Neuronal stem cell (in vitro differentiated cells): ENCODE results near the gene RSPH6A.

Source experiments
- DNase-seq: peaks from one replicate; pipeline ENCODE4 v3.0.0-alpha.2; 2013; ENCODE audit warnings: low spot score
- H2AFZ ChIP-seq: one replicate; pipeline ENCODE4 v1.6.1; 2013; ENCODE audit warnings: mild to moderate bottlenecking, low read length, inconsistent platforms
- H2AK5ac ChIP-seq: 2 replicates; pipeline ENCODE4 v1.6.1; 2013; ENCODE audit warnings: low read depth, mild to moderate bottlenecking, inconsistent platforms, low read length, moderate library complexity, mixed read lengths
- H2BK120ac ChIP-seq: 2 replicates; pipeline ENCODE4 v1.6.1; 2013; ENCODE audit warnings: low read depth, mild to moderate bottlenecking, inconsistent platforms, low read length, moderate library complexity, mixed read lengths
- H2BK12ac ChIP-seq: one replicate; pipeline ENCODE4 v1.6.1; 2013; ENCODE audit warnings: low read length, inconsistent platforms
- H2BK15ac ChIP-seq: 2 replicates; pipeline ENCODE4 v1.6.1; 2013; ENCODE audit warnings: mild to moderate bottlenecking, low read length, inconsistent platforms, mixed read lengths
- H2BK5ac ChIP-seq: one replicate; pipeline ENCODE4 v1.6.1; 2013; ENCODE audit warnings: inconsistent platforms, mild to moderate bottlenecking, low read length, moderate library complexity
- H3K14ac ChIP-seq: one replicate; pipeline ENCODE4 v1.6.1; 2013; ENCODE audit warnings: low read length, inconsistent platforms
- H3K18ac ChIP-seq: 2 replicates; pipeline ENCODE4 v1.6.1; 2013; ENCODE audit warnings: low read length, inconsistent platforms
- H3K23ac ChIP-seq: 2 replicates; pipeline ENCODE4 v1.6.1; 2013; ENCODE audit warnings: low read depth, mild to moderate bottlenecking, mixed read lengths, low read length, inconsistent platforms; ENCODE audit not compliant: poor library complexity
- H3K27ac ChIP-seq: replicated peaks from 3 replicates; pipeline ENCODE4 v1.5.1; 2013; ENCODE audit warnings: low read length, inconsistent platforms
- H3K27me3 ChIP-seq, 3 experiments: 2 replicates each; pipeline ENCODE4 v1.6.1; 2013; ENCODE audit warnings: low read length in 3 of 3, mild to moderate bottlenecking in 2 of 3, inconsistent platforms in 1 of 3, low read depth in 1 of 3, mixed read lengths in 1 of 3, moderate library complexity in 1 of 3; ENCODE audit not compliant: control insufficient read depth in 3 of 3, insufficient read depth in 3 of 3
- H3K36me3 ChIP-seq, 2 donors: replicated peaks in 1 of 2; 2 replicates each; pipeline ENCODE4 v1.6.1; 2013; ENCODE audit warnings: low read length in 2 of 2; ENCODE audit not compliant: control insufficient read depth in 2 of 2, insufficient read depth in 2 of 2
- H3K4ac ChIP-seq: 2 replicates; pipeline ENCODE4 v1.6.1; 2013; ENCODE audit warnings: inconsistent platforms, mild to moderate bottlenecking, low read length, moderate library complexity
- H3K4me1 ChIP-seq, 2 donors: 1 replicate in 1 of 2; 2 replicates in 1 of 2; pipeline ENCODE4 v1.6.1; 2013; ENCODE audit warnings: low read length in 2 of 2, low read depth in 1 of 2; ENCODE audit not compliant: control insufficient read depth in 2 of 2, insufficient read depth in 1 of 2
- H3K4me2 ChIP-seq: one replicate; pipeline ENCODE4 v1.6.1; 2013; ENCODE audit warnings: mild to moderate bottlenecking, low read length, inconsistent platforms; ENCODE audit not compliant: insufficient read depth, poor library complexity, severe bottlenecking
- H3K4me3 ChIP-seq, 2 donors: 2 replicates each; pipeline ENCODE4 v1.5.1; 2013; ENCODE audit warnings: low read length in 2 of 2, mild to moderate bottlenecking in 2 of 2, inconsistent platforms in 1 of 2, moderate library complexity in 1 of 2
- H3K79me1 ChIP-seq: one replicate; pipeline ENCODE4 v1.6.1; 2013; ENCODE audit warnings: low read depth, mild to moderate bottlenecking, inconsistent platforms, low read length, moderate library complexity
- H3K9ac ChIP-seq: one replicate; pipeline ENCODE4 v1.6.1; 2013; ENCODE audit warnings: mild to moderate bottlenecking, low read depth, low read length, inconsistent platforms; ENCODE audit not compliant: poor library complexity
- H3K9me3 ChIP-seq, 2 donors: replicated peaks in 1 of 2; 2 replicates each; pipeline versions ENCODE3 to v1.6.1; 2013; ENCODE audit warnings: low read length in 2 of 2, mild to moderate bottlenecking in 2 of 2, inconsistent platforms in 1 of 2, low read depth in 1 of 2, mixed read lengths in 1 of 2, moderate library complexity in 1 of 2; ENCODE audit not compliant: control insufficient read depth in 2 of 2, insufficient read depth in 1 of 2
- H4K8ac ChIP-seq: one replicate; pipeline ENCODE4 v1.6.1; 2013; ENCODE audit warnings: low read depth, mild to moderate bottlenecking, inconsistent platforms, low read length, moderate library complexity
- H4K91ac ChIP-seq: one replicate; pipeline ENCODE4 v1.6.1; 2013; ENCODE audit warnings: low read length, low read depth, mild to moderate bottlenecking, inconsistent platforms; ENCODE audit not compliant: poor library complexity
- WGBS, 2 donors: extraction: QIAGEN DNeasy Blood & Tissue Kit; methylation state at CpG; one replicate each; pipeline ENCODE4 v1.1.7; 2013; ENCODE audit warnings: missing lambda C conversion rate in 2 of 2, mixed read lengths in 1 of 2; ENCODE audit not compliant: insufficient read length in 2 of 2, insufficient replicate concordance in 1 of 2; ENCODE audit errors: extremely low coverage in 2 of 2; 5-methylcytosine and 5-hydroxymethylcytosine counted together

The RSPH6A gene

DNA sequence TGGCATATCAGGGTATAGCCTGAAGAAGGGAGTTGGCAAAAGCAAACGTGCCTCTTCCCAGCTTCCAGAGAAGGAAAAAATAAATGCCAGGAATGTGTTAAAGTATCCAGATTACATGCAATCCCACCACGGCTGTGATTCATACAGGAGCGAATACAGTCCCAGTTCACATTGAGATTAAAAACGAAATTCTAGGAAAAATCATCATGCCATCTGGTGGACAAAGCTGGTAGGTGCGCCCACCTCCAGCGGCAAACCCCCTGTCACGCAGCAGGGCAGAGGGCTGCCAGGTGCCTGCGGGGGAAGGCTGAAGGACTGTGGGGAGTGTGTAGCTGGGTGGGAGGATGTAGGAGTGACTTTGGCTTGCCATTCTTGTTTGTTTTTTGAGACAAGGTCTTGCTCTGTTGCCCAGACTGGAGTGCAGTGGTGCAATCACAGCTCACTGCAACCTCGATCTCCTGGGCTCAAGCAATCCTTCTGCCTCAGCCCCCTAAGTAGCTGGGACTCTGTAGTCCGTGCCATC lies 16.1 kb downstream of the RSPH6A start:
- Histone ChIP-seq H2BK12ac (no peak overlapping the region), H3K4me2 (no peak overlapping the region), H3K4me3 (no peak overlapping the region), H4K8ac (no peak overlapping the region), H3K23ac (no peak overlapping the region), H3K4ac (no peak overlapping the region), H4K91ac (no peak overlapping the region), H2AFZ (peak overlapping the region; percentile 58), H2BK15ac (no peak overlapping the region), H3K4me1 (peaks cover 4 to 5% of the 10 kb centered on the region in 2 donors), H3K14ac (no peak overlapping the region), H3K79me1 (no peaks in the 10 kb centered on the region), H3K9me3 (no peaks in the 10 kb centered on the region), H3K9ac (no peak overlapping the region), H2BK5ac (no peak overlapping the region), H2BK120ac (no peak overlapping the region), H3K18ac (no peak overlapping the region), H3K27me3 (peaks cover 0 to 3% (median 0%) of the 10 kb centered on the region in 3 experiments), H3K36me3 (no peaks in the 10 kb centered on the region), H3K27ac (no peak overlapping the region), H2AK5ac (no peak overlapping the region)
- no peak for DNase-seq
- no CpG with 5 or more reads among the region's 10 CpGs for WGBS, 2 donors

DNA sequence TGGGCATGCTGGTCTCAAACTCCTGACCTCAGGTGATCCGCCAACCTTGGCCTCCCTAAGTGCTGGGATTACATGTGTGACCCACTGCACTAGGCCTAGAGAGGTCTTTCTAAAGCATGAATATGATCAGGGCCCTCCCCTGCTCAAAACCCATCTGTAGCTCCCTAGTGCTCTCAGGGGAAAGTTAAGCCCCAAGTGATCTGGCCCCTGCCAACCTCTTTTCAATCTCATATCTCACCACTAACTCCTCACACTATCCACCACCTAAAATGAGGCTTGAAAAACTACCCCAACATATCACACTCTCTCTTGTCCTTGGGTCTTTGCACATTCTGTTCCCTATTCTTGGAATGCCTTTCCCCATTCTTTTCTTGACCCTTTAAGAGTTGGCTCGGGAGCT lies 20.5 kb downstream of the RSPH6A start:
- Histone ChIP-seq H3K79me1 (peaks cover 15% of the 10 kb centered on the region), H2BK12ac (no peak overlapping the region), H3K4me2 (no peak overlapping the region), H3K14ac (no peak overlapping the region), H2BK5ac (no peak overlapping the region), H4K8ac (no peak overlapping the region), H3K9me3 (no peaks in the 10 kb centered on the region), H2BK15ac (no peak overlapping the region), H3K18ac (no peak overlapping the region), H3K23ac (no peak overlapping the region), H4K91ac (no peak overlapping the region), H3K27ac (no peak overlapping the region), H2AK5ac (no peak overlapping the region), H3K4ac (no peak overlapping the region), H2AFZ (no peak overlapping the region), H2BK120ac (no peak overlapping the region), H3K9ac (no peak overlapping the region), H3K4me1 (peaks cover 15 to 20% of the 10 kb centered on the region in 2 donors), H3K4me3 (no peak overlapping the region), H3K36me3 (peaks cover 9 to 15% of the 10 kb centered on the region in 2 donors), H3K27me3 (no peaks in the 10 kb centered on the region)
- no CpG with 5 or more reads among the region's 2 CpGs for WGBS, 2 donors
- DNase-seq = no peak

DNA sequence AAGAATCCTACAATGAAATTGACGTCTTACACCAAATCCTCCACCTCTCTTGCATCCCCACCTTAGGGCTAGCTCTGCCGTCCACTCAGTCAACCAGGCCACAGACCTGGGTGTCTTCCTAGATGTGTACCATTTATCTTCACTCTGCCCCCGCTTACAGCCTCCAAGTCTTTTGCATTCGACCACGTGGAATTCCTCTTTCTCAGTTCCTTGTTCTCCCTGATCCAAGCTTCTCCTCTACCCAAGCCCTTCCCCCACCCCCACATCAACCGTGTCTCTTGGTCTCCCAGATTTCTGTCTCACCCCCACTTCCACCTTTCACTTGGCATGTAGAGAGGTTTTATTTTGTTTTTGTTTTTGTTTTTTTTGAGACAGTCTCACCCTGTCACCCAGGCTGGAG lies 21.2 kb downstream of the RSPH6A start:
- Histone ChIP-seq H2BK5ac (no peak overlapping the region), H3K27ac (no peak overlapping the region), H2BK120ac (no peak overlapping the region), H2BK12ac (no peak overlapping the region), H2AK5ac (no peak overlapping the region), H3K23ac (no peak overlapping the region), H3K4me2 (no peak overlapping the region), H3K4ac (no peak overlapping the region), H2BK15ac (no peak overlapping the region), H3K27me3 (no peaks in the 10 kb centered on the region), H3K14ac (no peak overlapping the region), H4K91ac (no peak overlapping the region), H3K4me1 (peaks cover 14 to 17% of the 10 kb centered on the region in 2 donors), H2AFZ (peak overlapping the region; percentile 51), H3K18ac (no peak overlapping the region), H3K36me3 (peaks cover 15 to 22% of the 10 kb centered on the region in 2 donors), H3K9me3 (no peaks in the 10 kb centered on the region), H4K8ac (no peak overlapping the region), H3K79me1 (peaks cover 15% of the 10 kb centered on the region), H3K9ac (no peak overlapping the region), H3K4me3 (no peak overlapping the region)
- WGBS, 2 donors = no CpG with 5 or more reads among the region's 6 CpGs
- DNase-seq = no peak

DNA sequence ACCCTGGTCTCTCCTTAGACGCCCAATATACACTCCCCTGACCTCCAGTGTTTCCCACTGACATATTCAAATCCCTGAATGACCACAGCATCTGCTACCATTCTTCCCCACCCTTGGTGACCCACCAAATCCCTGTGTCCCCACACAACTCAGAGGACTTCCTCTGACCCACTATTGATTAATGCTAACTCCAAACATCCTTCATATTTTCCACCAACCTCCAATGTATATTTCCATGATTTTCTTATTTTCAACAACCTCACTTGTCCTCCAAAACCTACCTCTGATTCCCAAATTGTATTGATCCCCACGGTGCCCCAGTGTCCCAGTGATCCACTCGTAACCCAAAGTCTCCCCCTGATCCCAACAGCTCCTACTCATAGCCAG lies 21.9 kb downstream of the RSPH6A start:
- no CpG with 5 or more reads among the region's 3 CpGs for WGBS, 2 donors
- Histone ChIP-seq H2BK5ac (no peak overlapping the region), H3K9me3 (no peaks in the 10 kb centered on the region), H3K14ac (no peak overlapping the region), H2BK120ac (no peak overlapping the region), H3K4me1 (peaks cover 14 to 16% of the 10 kb centered on the region in 2 donors), H3K9ac (no peak overlapping the region), H3K27me3 (no peaks in the 10 kb centered on the region), H4K91ac (no peak overlapping the region), H2AFZ (peak overlapping the region; percentile 51), H3K36me3 (peaks cover 21 to 29% of the 10 kb centered on the region in 2 donors), H3K4me3 (peak overlapping the region in 1 of 2 donors; percentile 99), H3K4me2 (peak overlapping the region; percentile 32), H2BK12ac (no peak overlapping the region), H3K27ac (peak overlapping the region; percentile 10), H3K23ac (no peak overlapping the region), H3K18ac (no peak overlapping the region), H2AK5ac (no peak overlapping the region), H2BK15ac (no peak overlapping the region), H4K8ac (no peak overlapping the region), H3K4ac (no peak overlapping the region), H3K79me1 (peaks cover 19% of the 10 kb centered on the region)
- DNase-seq = no peak
